H9 (cell line): ENCODE measurements around the gene ARHGEF38. TPM values are rescaled to one million over a fixed set of nuclear protein-coding genes. Genes with fewer than 3 reads are reported as not detected.

Source experiments
- DNase-seq: peaks from one replicate; pipeline ENCODE4 v3.0.0-alpha.2; 2017
- H2AFZ ChIP-seq: one replicate; pipeline ENCODE4 v1.6.1; 2013; ENCODE audit warnings: mild to moderate bottlenecking, low read length, control low read depth, moderate library complexity
- H2AK5ac ChIP-seq: 2 replicates; pipeline ENCODE4 v1.6.1; 2013; ENCODE audit warnings: low read length, control low read depth, mixed read lengths; ENCODE audit not compliant: insufficient read length
- H2BK120ac ChIP-seq: one replicate; pipeline ENCODE4 v1.6.1; 2013; ENCODE audit warnings: low read depth, mild to moderate bottlenecking, low read length, control low read depth, inconsistent platforms; ENCODE audit not compliant: poor library complexity, severe bottlenecking
- H2BK12ac ChIP-seq: 2 replicates; pipeline ENCODE4 v1.6.1; 2013; ENCODE audit warnings: low read length, control low read depth, mixed read lengths, low read depth; ENCODE audit not compliant: insufficient read length
- H2BK15ac ChIP-seq: 2 replicates; pipeline ENCODE4 v1.6.1; 2013; ENCODE audit warnings: low read depth, low read length, control low read depth
- H2BK20ac ChIP-seq: one replicate; pipeline ENCODE4 v1.6.1; 2013; ENCODE audit warnings: low read depth, mild to moderate bottlenecking, low read length, control low read depth, inconsistent platforms; ENCODE audit not compliant: poor library complexity, severe bottlenecking
- H2BK5ac ChIP-seq: 2 replicates; pipeline ENCODE4 v1.6.1; 2013; ENCODE audit warnings: low read length, control low read depth, mixed read lengths; ENCODE audit not compliant: insufficient read length
- H3K14ac ChIP-seq: 2 replicates; pipeline ENCODE4 v1.6.1; 2013; ENCODE audit warnings: low read length, control low read depth; ENCODE audit not compliant: insufficient read depth
- H3K18ac ChIP-seq: 2 replicates; pipeline ENCODE4 v1.6.1; 2013; ENCODE audit warnings: low read depth, mild to moderate bottlenecking, mixed read lengths, low read length, control low read depth; ENCODE audit not compliant: insufficient read length
- H3K23ac ChIP-seq: 2 replicates; pipeline ENCODE4 v1.6.1; 2013; ENCODE audit warnings: low read length, control low read depth, mixed read lengths, low read depth; ENCODE audit not compliant: insufficient read length
- H3K23me2 ChIP-seq: 2 replicates; pipeline ENCODE4 v1.6.1; 2013; ENCODE audit warnings: low read depth, mild to moderate bottlenecking, mixed read lengths, low read length, control low read depth; ENCODE audit not compliant: insufficient read length, poor library complexity, severe bottlenecking
- H3K27ac ChIP-seq: 2 replicates; pipeline ENCODE4 v1.5.1; 2013; ENCODE audit warnings: low read length, control low read depth, mixed read lengths, low read depth; ENCODE audit not compliant: insufficient read length
- H3K27me3 ChIP-seq: 2 replicates; pipeline ENCODE4 v1.6.1; 2013; ENCODE audit warnings: low read length, control low read depth, inconsistent platforms; ENCODE audit not compliant: insufficient read depth
- H3K4ac ChIP-seq: 2 replicates; pipeline ENCODE4 v1.6.1; 2013; ENCODE audit warnings: low read depth, mild to moderate bottlenecking, control low read depth, inconsistent platforms, low read length, moderate library complexity
- H3K4me1 ChIP-seq: 2 replicates; pipeline ENCODE4 v1.6.1; 2013; ENCODE audit warnings: low read length, control low read depth, inconsistent platforms; ENCODE audit not compliant: insufficient read depth
- H3K4me2 ChIP-seq: 2 replicates; pipeline ENCODE4 v1.6.1; 2013; ENCODE audit warnings: low read length, control low read depth, mixed read lengths; ENCODE audit not compliant: insufficient read length, insufficient read depth
- H3K56ac ChIP-seq: 2 replicates; pipeline ENCODE4 v1.6.1; 2013; ENCODE audit warnings: low read depth, mild to moderate bottlenecking, mixed read lengths, low read length, control low read depth; ENCODE audit not compliant: insufficient read length
- H3K79me1 ChIP-seq: 2 replicates; pipeline ENCODE4 v1.6.1; 2013; ENCODE audit warnings: low read depth, mild to moderate bottlenecking, moderate library complexity, low read length, control low read depth, inconsistent platforms; ENCODE audit not compliant: insufficient read depth, poor library complexity, severe bottlenecking
- H3K79me2 ChIP-seq: 2 replicates; pipeline ENCODE4 v1.6.1; 2013; ENCODE audit warnings: low read length, control low read depth, inconsistent platforms; ENCODE audit not compliant: insufficient read depth
- H3K9ac ChIP-seq: 2 replicates; pipeline ENCODE4 v1.6.1; 2013; ENCODE audit warnings: low read length, control low read depth, mixed read lengths; ENCODE audit not compliant: insufficient read length; ENCODE audit errors: extremely low read depth
- H3K9me3 ChIP-seq: one replicate; pipeline ENCODE4 v1.6.1; 2013; ENCODE audit warnings: low read depth, low read length, inconsistent platforms; ENCODE audit not compliant: control insufficient read depth
- H3T11ph ChIP-seq: one replicate; pipeline ENCODE4 v1.6.1; 2013; ENCODE audit warnings: mild to moderate bottlenecking, low read length, control low read depth, inconsistent platforms
- H4K20me1 ChIP-seq: one replicate; pipeline ENCODE4 v1.6.1; 2013; ENCODE audit not compliant: control insufficient read depth, insufficient read length, insufficient read depth
- H4K5ac ChIP-seq: 2 replicates; pipeline ENCODE4 v1.6.1; 2013; ENCODE audit warnings: low read depth, mild to moderate bottlenecking, mixed read lengths, low read length, control low read depth; ENCODE audit not compliant: insufficient read length
- H4K8ac ChIP-seq: replicated peaks from 2 replicates; pipeline ENCODE4 v1.6.1; 2013; ENCODE audit warnings: low read length, control low read depth, mixed read lengths, low read depth; ENCODE audit not compliant: insufficient read length
- H4K91ac ChIP-seq: 2 replicates; pipeline ENCODE4 v1.6.1; 2013; ENCODE audit warnings: low read depth, mild to moderate bottlenecking, moderate library complexity, mixed read lengths, low read length, control low read depth; ENCODE audit not compliant: insufficient read length
- H3K27ac Mint-ChIP-seq, 3 experiments: 2 replicates in 2 of 3; 3 replicates in 1 of 3; pipeline ENCODE4 v1.8.0; 2020 to 2021; ENCODE audit warnings: mixed read lengths in 3 of 3, mild to moderate bottlenecking in 1 of 3, moderate library complexity in 1 of 3
- H3K27me3 Mint-ChIP-seq: 2 replicates; pipeline ENCODE4 v1.8.0; 2021; ENCODE audit warnings: low read depth, mild to moderate bottlenecking, moderate library complexity, mixed read lengths
- H3K36me3 Mint-ChIP-seq, 3 experiments: 2 replicates in 2 of 3; 3 replicates in 1 of 3; pipeline ENCODE4 v1.8.0; 2020 to 2021; ENCODE audit warnings: low read depth in 3 of 3, mixed read lengths in 3 of 3; ENCODE audit not compliant: insufficient read depth in 1 of 3
- H3K4me1 Mint-ChIP-seq, 2 experiments: 2 replicates each; pipeline ENCODE4 v1.8.0; 2020; ENCODE audit warnings: mixed read lengths in 2 of 2
- H3K4me3 Mint-ChIP-seq, 2 experiments: 2 replicates in 1 of 2; 3 replicates in 1 of 2; pipeline ENCODE4 v1.8.0; 2020 to 2021; ENCODE audit warnings: mild to moderate bottlenecking in 2 of 2, mixed read lengths in 2 of 2, moderate library complexity in 1 of 2
- H3K9me3 Mint-ChIP-seq, 2 experiments: 2 replicates in 1 of 2; 3 replicates in 1 of 2; pipeline ENCODE4 v1.8.0; 2020; ENCODE audit warnings: mild to moderate bottlenecking in 2 of 2, mixed read lengths in 2 of 2, moderate library complexity in 1 of 2
- CTCF ChIP-seq: fragments of 200-600 bp; sonication (generic); conservative IDR thresholded peaks from 3 replicates; pipeline ENCODE4 v1.8.0; 2021; ENCODE audit warnings: antibody characterized with exemption, mild to moderate bottlenecking
- WGBS: extraction: QIAGEN DNeasy Blood & Tissue Kit; methylation state at CpG from one replicate; pipeline ENCODE4 v1.1.7; 2013; ENCODE audit warnings: missing lambda C conversion rate, low lambda C conversion rate, mixed read lengths; ENCODE audit not compliant: insufficient read length; ENCODE audit errors: extremely low coverage; 5-methylcytosine and 5-hydroxymethylcytosine counted together
- total RNA-seq: library from RNA; stranded (reverse); gene quantifications from 2 replicates; pipeline ENCODE4 v1.2.1, GENCODE V29; 2021

ARHGEF38 gene
- total RNA-seq, 1 experiment from 2014 or later = not detected

GRCh38 chr4:105630670-105631655, 78.5 kb downstream of the ARHGEF38 start:
- no peak overlapping the region for H4K8ac ChIP-seq
- H2AFZ ChIP-seq = no peak overlapping the region
- no peaks in the 10 kb centered on the region for H3K79me1 ChIP-seq
- H3K4me2 ChIP-seq = no peak overlapping the region
- H2BK20ac ChIP-seq = no peak overlapping the region
- no peaks in the 10 kb centered on the region for H3K23me2 ChIP-seq
- no peak overlapping the region for H3K27ac ChIP-seq
- WGBS = no CpG with 5 or more reads among the region's 7 CpGs
- peak overlapping the region; percentile 23 for H2BK120ac ChIP-seq
- H3K4me1 Mint-ChIP-seq = peaks cover 0 to 8% of the 10 kb centered on the region in 2 experiments; a peak in 3 of 4 replicates
- H3K18ac ChIP-seq = no peak overlapping the region
- H3K36me3 Mint-ChIP-seq = no peaks in the 10 kb centered on the region
- H2BK12ac ChIP-seq = no peak overlapping the region
- H3K4me3 Mint-ChIP-seq = no peak overlapping the region
- H3K9me3 ChIP-seq = no peaks in the 10 kb centered on the region
- H4K91ac ChIP-seq = no peak overlapping the region
- no peaks in the 10 kb centered on the region for H3K9me3 Mint-ChIP-seq
- H3K79me2 ChIP-seq = no peaks in the 10 kb centered on the region
- no peak overlapping the region for H4K5ac ChIP-seq
- no peaks in the 10 kb centered on the region for H3K4me1 ChIP-seq
- H2BK5ac ChIP-seq = no peak overlapping the region
- no peak overlapping the region for H3K23ac ChIP-seq
- no peak overlapping the region for H3K4ac ChIP-seq
- H2BK15ac ChIP-seq = no peak overlapping the region
- no peak overlapping the region for H3K9ac ChIP-seq
- no peak overlapping the region for H3T11ph ChIP-seq
- no peak overlapping the region for H3K56ac ChIP-seq
- no peaks in the 10 kb centered on the region for H4K20me1 ChIP-seq
- no peak for TF ChIP-seq CTCF
- H3K27me3 ChIP-seq = no peaks in the 10 kb centered on the region
- no peak overlapping the region for H3K14ac ChIP-seq
- H2AK5ac ChIP-seq = no peak overlapping the region
- H3K27me3 Mint-ChIP-seq = peaks cover 16% of the 10 kb centered on the region
- no peak overlapping the region for H3K27ac Mint-ChIP-seq
- DNase-seq = no peak
